Gastroesophageal sphincter (tissue), 3 donors: ENCODE measurements around the gene ZNF540.

ENCODE experiments used
- POLR2A ChIP-seq, 2 donors: fragments of 450-650 bp; IDR thresholded peaks; one replicate each; pipeline ENCODE4 v1.6.1; 2017; ENCODE audit warnings: antibody characterized with exemption in 2 of 2, mild to moderate bottlenecking in 2 of 2, moderate library complexity in 1 of 2
- TF ChIP-seq, protein P1 (sequence below), 4 experiments: fragments of 200-600 bp in 2 of 4; fragments of 450-650 bp in 2 of 4; sonication (generic) in 1 of 4; IDR thresholded peaks; one replicate each; pipeline ENCODE4 v1.5.1; 2017 to 2019; ENCODE audit warnings: antibody characterized with exemption in 4 of 4, mild to moderate bottlenecking in 2 of 4, moderate library complexity in 2 of 4

- TF ChIP-seq POLR2A (IDR thresholded peaks at IDR 0.05), result no peak
- TF ChIP-seq, protein P1, sequence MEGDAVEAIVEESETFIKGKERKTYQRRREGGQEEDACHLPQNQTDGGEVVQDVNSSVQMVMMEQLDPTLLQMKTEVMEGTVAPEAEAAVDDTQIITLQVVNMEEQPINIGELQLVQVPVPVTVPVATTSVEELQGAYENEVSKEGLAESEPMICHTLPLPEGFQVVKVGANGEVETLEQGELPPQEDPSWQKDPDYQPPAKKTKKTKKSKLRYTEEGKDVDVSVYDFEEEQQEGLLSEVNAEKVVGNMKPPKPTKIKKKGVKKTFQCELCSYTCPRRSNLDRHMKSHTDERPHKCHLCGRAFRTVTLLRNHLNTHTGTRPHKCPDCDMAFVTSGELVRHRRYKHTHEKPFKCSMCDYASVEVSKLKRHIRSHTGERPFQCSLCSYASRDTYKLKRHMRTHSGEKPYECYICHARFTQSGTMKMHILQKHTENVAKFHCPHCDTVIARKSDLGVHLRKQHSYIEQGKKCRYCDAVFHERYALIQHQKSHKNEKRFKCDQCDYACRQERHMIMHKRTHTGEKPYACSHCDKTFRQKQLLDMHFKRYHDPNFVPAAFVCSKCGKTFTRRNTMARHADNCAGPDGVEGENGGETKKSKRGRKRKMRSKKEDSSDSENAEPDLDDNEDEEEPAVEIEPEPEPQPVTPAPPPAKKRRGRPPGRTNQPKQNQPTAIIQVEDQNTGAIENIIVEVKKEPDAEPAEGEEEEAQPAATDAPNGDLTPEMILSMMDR (IDR thresholded peaks at IDR 0.05), result no peak
Observed at GRCh38 chr19:37583340-37583739, 11.3 kb upstream of the ZNF540 start.
